Peyer's patch (tissue), 4 donors: ENCODE data around the gene MAP3K7.

Experiments used
- POLR2A ChIP-seq, 2 donors: fragments of 450-650 bp; IDR thresholded peaks; one replicate each; pipeline ENCODE4 v1.5.1; 2017; ENCODE audit warnings: antibody characterized with exemption in 2 of 2, mild to moderate bottlenecking in 2 of 2, moderate library complexity in 2 of 2
- TF ChIP-seq, protein P1 (sequence below), 6 experiments: fragments of 450-650 bp in 4 of 6; fragments of 200-600 bp in 2 of 6; sonication (generic) in 1 of 6; IDR thresholded peaks; one replicate each; pipeline ENCODE4 v1.5.1; 2017 to 2019; ENCODE audit warnings: antibody characterized with exemption in 6 of 6, mild to moderate bottlenecking in 3 of 6, moderate library complexity in 1 of 6

DNA sequence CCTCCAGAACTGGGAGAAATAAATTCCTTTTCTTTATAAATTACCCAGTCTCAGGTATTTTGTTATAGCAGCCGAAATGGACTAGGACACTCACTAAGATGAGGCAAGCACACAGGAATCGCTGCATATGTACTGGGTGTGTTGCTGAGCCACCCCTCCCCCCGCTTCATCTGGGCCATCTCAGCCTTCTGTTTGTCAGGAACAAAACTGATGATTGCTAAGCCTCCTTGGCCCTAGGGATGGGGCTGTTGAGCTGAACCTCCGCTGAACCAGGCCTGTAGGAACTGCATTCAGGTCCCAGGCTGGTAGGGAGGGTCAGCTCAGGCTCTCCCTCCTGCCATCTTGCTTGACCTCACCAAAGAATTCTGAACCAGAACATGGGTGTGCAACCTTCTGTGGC is 108.6 kb downstream of the MAP3K7 start:
- TF ChIP-seq POLR2A (IDR thresholded peaks at IDR 0.05): no peak
- TF ChIP-seq, protein P1, sequence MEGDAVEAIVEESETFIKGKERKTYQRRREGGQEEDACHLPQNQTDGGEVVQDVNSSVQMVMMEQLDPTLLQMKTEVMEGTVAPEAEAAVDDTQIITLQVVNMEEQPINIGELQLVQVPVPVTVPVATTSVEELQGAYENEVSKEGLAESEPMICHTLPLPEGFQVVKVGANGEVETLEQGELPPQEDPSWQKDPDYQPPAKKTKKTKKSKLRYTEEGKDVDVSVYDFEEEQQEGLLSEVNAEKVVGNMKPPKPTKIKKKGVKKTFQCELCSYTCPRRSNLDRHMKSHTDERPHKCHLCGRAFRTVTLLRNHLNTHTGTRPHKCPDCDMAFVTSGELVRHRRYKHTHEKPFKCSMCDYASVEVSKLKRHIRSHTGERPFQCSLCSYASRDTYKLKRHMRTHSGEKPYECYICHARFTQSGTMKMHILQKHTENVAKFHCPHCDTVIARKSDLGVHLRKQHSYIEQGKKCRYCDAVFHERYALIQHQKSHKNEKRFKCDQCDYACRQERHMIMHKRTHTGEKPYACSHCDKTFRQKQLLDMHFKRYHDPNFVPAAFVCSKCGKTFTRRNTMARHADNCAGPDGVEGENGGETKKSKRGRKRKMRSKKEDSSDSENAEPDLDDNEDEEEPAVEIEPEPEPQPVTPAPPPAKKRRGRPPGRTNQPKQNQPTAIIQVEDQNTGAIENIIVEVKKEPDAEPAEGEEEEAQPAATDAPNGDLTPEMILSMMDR (IDR thresholded peaks at IDR 0.05): no peak
